D721Med (cell line): ENCODE measurements around the gene EPHA6.
"Not testable (repeated sequence)": the region's sequence is repeated elsewhere in the genome, so short reads cannot be mapped to it uniquely, and the experiment has no call there.

Experiments
- DNase-seq: peaks from one replicate; pipeline ENCODE4 v3.0.0; 2011; ENCODE audit warnings: low spot score; ENCODE audit not compliant: insufficient read length
- FAIRE-seq: peaks from 2 replicates; lab custom pipeline; 2011; peaks lifted over from hg19 to GRCh38; lab: Jason Lieb, UNC
- TF ChIP-seq, protein P1 (sequence below): IDR thresholded peaks from 2 replicates; pipeline ENCODE4 v1.5.1; 2012; ENCODE audit warnings: mild to moderate bottlenecking, control low read depth; ENCODE audit not compliant: insufficient read depth; ENCODE audit errors: missing control alignments

EPHA6 gene

GRCh38 chr3:96900031-96900430 lies 85.6 kb downstream of the EPHA6 start:
- DNase-seq (no peak), FAIRE-seq (no peak)
- TF ChIP-seq, protein P1, sequence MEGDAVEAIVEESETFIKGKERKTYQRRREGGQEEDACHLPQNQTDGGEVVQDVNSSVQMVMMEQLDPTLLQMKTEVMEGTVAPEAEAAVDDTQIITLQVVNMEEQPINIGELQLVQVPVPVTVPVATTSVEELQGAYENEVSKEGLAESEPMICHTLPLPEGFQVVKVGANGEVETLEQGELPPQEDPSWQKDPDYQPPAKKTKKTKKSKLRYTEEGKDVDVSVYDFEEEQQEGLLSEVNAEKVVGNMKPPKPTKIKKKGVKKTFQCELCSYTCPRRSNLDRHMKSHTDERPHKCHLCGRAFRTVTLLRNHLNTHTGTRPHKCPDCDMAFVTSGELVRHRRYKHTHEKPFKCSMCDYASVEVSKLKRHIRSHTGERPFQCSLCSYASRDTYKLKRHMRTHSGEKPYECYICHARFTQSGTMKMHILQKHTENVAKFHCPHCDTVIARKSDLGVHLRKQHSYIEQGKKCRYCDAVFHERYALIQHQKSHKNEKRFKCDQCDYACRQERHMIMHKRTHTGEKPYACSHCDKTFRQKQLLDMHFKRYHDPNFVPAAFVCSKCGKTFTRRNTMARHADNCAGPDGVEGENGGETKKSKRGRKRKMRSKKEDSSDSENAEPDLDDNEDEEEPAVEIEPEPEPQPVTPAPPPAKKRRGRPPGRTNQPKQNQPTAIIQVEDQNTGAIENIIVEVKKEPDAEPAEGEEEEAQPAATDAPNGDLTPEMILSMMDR, result no peak

DNA sequence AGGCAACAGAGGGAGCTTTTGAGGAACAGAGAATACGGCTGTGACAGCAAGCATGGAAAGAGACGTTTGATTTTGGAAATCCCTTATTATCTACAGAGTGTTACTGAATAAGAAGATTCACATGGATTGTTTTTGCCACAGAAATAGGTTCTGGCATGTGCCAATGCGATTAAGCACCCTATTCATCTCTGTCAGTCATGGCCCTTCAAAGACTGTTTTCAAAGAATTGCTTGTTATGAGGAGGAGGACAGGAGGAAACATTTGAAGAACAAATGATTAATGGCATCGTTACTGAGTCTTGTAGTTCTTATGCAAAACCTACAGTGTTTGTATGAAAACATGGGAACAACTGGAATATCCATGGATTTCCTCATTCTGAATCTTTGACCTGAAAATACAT lies 86.2 kb downstream of the EPHA6 start:
- DNase-seq, result no peak
- no peak for FAIRE-seq

GRCh38 chr3:96915445-96915844 lies 101.1 kb downstream of the EPHA6 start:
- DNase-seq (no peak), FAIRE-seq (no peak)
- TF ChIP-seq, protein P1, result no peak

More for the DNA sequence above, 86.2 kb downstream of the EPHA6 start:
- TF ChIP-seq, protein P1, result no peak

DNA sequence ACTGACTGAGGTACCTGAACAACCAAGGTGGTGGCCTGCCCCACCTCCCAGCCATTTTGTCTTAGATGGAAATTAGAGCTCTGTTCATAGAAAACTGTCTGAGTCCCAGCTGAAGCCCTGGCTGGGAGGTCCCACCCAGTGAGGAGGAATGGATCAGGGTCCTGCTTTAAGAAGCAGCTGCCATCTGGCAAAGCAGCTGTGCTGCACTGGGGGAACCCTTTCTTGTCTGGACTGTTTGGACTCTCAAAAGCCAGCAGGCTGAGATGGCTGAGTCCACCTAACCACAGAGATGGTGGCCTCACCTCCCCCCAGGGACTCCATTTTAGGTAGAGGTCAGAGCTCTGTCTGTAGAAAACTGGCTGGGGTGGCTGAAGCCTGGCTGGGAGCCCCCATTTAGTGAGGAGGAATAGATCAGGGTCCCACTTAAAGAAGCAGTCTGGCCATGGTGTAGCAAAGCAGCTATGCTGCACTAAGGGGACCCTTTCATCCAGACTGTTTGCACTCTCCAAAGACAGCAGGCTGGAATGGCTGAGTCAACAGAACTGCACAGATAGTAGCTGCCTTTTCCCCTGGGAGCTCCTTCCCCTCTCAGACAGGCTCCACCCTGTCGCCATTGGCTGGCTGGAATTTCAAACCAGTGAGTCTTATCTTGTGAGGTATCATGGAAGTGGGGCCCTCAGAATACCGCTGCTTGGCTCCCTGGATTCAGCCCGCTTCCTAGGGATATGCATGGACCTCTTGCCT lies 116.9 kb downstream of the EPHA6 start:
- DNase-seq (no peak), FAIRE-seq (no peak)
- TF ChIP-seq, protein P1, result no peak

DNA sequence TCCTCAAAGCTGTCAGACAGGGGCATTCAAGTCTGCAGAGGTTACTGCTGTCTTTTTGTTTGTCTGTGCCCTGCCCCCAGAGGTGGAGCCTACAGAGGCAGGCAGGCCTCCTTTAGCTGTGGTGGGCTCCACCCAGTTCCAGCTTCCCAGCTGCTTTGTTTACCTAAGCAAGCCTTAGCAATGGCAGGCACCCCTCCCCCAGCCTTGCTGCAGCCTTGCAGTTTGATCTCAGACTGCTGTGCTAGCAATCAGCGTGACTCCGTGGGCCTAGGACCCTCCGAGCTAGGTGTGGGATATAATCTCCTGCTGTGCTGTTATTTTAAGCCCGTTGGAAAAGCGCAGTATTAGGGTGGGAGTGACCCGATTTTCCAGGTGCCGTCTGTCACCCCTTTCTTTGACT lies 127.7 kb downstream of the EPHA6 start:
- FAIRE-seq, DNase-seq: not testable (repeated sequence)

DNA sequence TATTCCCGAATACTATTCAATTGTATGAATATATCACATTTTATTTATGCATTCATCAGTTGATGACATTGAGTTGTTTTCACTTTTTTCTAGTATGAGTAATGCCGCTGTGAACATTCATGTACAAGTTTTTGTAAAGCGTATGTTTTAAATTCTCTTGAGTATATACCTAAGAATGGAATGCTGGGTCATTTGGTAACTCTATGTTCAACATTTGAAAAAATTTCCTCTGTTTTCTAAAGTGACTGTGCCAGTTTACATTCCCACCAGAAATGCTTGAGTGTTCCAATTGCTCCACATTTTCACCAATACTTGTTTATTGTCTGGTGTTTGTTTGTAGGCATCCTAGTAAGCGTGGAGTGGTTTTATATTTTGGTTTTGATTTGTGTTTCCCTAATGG lies 144.5 kb downstream of the EPHA6 start:
- FAIRE-seq (no peak), DNase-seq (no peak)

DNA sequence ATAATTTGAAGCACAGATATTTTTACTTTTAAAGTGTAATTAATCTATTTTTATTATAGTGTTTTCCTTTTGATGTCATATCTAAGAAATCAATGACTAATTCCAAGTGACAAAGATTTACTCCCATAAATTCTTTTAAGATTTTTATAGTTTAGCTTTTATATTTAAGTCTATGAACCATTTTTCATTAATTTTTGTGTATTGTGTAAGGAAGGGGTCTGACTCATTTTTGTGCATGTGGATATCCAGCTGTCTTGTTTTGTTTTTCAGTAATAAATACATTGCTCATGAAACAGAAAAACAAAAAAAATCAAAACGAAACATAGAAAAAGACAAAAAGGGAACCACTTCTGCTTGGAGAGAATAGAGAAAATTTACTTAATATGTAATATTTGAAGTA lies 145.1 kb downstream of the EPHA6 start:
- TF ChIP-seq, protein P1, result no peak
- FAIRE-seq (no peak), DNase-seq (no peak)

More for the DNA sequence above, 144.5 kb downstream of the EPHA6 start:
- TF ChIP-seq, protein P1, result no peak
